Lower leg skin (tissue), 4 donors: ENCODE measurements around the gene EVPLL. TPM values are rescaled to one million over a fixed set of nuclear protein-coding genes. Genes with fewer than 3 reads are reported as not detected.
A peak's percentile ranks its signal among the peaks of the same experiment; 100 is the strongest.
"Not testable (repeated sequence)": the region's sequence is repeated elsewhere in the genome, so short reads cannot be mapped to it uniquely, and the experiment has no call there.

ENCODE experiments used
- DNase-seq, 2 donors: peaks; one replicate each; pipeline ENCODE4 v3.0.0-alpha.2; 2019; ENCODE audit warnings: low spot score in 2 of 2
- H3K4me3 ChIP-seq: fragments of 200-600 bp; sonication (generic); 2 replicates; pipeline ENCODE4 v1.5.1; 2017; ENCODE audit warnings: mild to moderate bottlenecking, low read depth; ENCODE audit not compliant: poor library complexity, severe bottlenecking
- POLR2A ChIP-seq, 2 donors: fragments of 450-650 bp; IDR thresholded peaks; one replicate each; pipeline ENCODE4 v1.6.1; 2016 to 2017; ENCODE audit warnings: antibody characterized with exemption in 2 of 2, mild to moderate bottlenecking in 1 of 2, moderate library complexity in 1 of 2
- WGBS, 2 donors: methylation state at CpG; one replicate each; pipeline ENCODE4 v1.1.5; 2018; 5-methylcytosine and 5-hydroxymethylcytosine counted together
- intact Hi-C: fragments of 100-400 bp; cut with DNase I; formaldehyde crosslinking; loops from one replicate; pipeline ENCODE4 v1.15.0; 2023; ENCODE audit warnings: low total_unique reads
- total RNA-seq, 4 donors: library from RNA; depleted of rRNA; stranded (reverse); fragments of >200 nt; gene quantifications; one replicate each; pipeline ENCODE4 v1.1.0, GENCODE V29; 2016
- TF ChIP-seq, protein P1 (sequence below), 3 donors: fragments of 450-650 bp; IDR thresholded peaks; one replicate each; pipeline ENCODE4 v1.5.1; 2016; ENCODE audit warnings: antibody characterized with exemption in 3 of 3, mild to moderate bottlenecking in 3 of 3, moderate library complexity in 2 of 3

EVPLL gene
- total RNA-seq, 4 donors from 2014 or later: 4.4 to 19.9 (median 5.2) TPM

DNA sequence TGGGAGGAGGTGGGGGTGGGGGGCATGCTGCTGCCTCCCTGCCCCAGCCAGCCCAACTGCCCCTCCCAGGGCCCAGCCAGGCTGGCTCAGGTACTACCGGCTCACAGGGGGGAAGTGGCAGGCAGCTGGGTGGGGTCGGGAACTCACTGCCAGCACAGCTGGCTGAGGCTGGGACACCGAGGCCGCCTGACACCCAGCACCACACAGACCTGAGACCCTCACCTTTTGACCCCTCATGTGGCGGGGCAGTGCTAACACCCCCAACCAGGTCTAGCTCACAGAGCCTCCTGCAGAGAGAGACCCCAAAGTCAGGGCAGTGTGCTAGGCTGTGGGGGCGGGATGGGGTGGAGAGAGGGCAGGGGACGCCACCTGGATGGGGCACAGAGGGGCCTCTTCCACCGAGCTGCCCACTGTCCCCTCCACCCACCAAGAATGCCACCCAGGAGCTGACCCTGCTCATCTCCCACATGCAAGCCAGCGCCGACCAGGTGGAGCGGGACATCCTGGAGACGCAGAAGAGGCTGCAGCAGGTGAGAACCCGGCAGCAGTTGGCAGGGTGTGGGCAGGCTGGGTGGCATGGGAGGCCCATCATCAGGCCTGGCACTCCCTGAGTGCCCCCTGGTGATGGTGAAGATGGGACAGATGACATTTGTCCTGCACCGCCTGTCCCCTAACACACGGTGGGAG, 3.0 kb downstream of the EVPLL start:
- TF ChIP-seq POLR2A (IDR thresholded peaks at IDR 0.05): no peak
- TF ChIP-seq, protein P1, sequence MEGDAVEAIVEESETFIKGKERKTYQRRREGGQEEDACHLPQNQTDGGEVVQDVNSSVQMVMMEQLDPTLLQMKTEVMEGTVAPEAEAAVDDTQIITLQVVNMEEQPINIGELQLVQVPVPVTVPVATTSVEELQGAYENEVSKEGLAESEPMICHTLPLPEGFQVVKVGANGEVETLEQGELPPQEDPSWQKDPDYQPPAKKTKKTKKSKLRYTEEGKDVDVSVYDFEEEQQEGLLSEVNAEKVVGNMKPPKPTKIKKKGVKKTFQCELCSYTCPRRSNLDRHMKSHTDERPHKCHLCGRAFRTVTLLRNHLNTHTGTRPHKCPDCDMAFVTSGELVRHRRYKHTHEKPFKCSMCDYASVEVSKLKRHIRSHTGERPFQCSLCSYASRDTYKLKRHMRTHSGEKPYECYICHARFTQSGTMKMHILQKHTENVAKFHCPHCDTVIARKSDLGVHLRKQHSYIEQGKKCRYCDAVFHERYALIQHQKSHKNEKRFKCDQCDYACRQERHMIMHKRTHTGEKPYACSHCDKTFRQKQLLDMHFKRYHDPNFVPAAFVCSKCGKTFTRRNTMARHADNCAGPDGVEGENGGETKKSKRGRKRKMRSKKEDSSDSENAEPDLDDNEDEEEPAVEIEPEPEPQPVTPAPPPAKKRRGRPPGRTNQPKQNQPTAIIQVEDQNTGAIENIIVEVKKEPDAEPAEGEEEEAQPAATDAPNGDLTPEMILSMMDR (IDR thresholded peaks at IDR 0.05): no peak
- intact Hi-C loops: no loop called here
- H3K4me3 ChIP-seq: no peak overlapping the region
- WGBS, 2 donors: 52 to 74% methylated on average over 12 to 13 of the region's 15 CpGs
- DNase-seq: peak in 1 of 2 donors; percentile 73

DNA sequence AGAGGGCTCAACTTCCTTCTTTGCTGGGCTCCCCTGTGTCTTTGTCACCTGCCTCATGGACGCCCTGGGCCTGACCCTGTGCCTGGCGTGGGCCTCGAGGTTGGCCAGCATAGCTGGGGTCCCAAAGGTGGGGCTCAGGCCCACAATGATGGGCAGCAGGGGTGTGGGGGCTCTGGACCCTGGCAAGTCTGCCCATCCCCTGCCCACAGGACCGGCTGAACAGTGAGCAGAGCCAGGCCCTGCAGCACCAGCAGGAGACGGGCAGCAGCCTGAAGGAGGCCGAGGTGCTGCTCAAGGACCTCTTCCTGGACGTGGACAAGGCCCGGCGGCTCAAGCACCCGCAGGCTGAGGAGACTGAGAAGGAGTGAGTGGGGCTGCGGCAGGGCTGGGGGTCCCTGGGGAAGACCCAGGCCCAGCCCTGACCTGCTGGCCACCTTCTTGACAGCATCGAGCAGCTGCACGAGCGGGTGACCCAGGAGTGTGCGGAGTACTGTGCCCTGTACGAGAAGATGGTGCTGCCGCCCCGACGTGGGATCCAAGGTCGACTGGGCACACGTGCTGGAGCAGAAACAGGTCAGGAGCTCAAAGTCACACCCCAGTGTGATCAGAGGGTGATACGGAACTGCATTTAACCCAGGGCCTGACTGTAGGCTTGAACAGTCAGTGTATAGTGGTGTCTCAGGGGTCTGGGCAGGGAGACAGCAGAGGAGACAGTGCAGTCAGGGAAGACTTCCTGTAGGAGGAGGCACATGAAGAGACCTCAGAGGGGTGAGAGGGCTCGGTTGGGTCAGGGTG, 3.8 kb downstream of the EVPLL start:
- peak in 1 of 2 donors; percentile 77 for DNase-seq
- no peak for TF ChIP-seq POLR2A (IDR thresholded peaks at IDR 0.05)
- intact Hi-C loops: no loop called here
- 79 to 82% methylated on average over 20 to 22 of the region's 23 CpGs for WGBS, 2 donors
- H3K4me3 ChIP-seq: no peak overlapping the region

DNA sequence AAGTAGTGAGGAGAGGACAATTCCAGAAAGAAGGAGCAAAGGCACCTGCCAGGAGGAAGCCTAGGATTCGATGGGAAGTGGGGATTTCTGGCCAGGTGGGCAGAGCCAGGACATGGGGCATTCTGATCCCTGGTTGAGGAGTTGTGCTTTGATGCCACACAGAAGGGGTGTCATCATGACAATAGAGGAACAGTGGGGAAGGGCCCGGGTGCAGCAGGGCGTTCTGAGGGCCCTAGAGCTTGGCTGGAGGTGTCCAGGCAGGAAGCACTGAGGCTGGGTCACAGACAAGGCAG, 4.3 kb downstream of the EVPLL start:
- intact Hi-C loops: no loop called here
- no peak overlapping the region for H3K4me3 ChIP-seq
- DNase-seq: peak in 1 of 2 donors; percentile 64
- no peak for TF ChIP-seq POLR2A (IDR thresholded peaks at IDR 0.05)
- TF ChIP-seq, protein P1 (IDR thresholded peaks at IDR 0.05): no peak
- WGBS, 2 donors: 84 to 94% methylated on average over 3 of the region's 3 CpGs

DNA sequence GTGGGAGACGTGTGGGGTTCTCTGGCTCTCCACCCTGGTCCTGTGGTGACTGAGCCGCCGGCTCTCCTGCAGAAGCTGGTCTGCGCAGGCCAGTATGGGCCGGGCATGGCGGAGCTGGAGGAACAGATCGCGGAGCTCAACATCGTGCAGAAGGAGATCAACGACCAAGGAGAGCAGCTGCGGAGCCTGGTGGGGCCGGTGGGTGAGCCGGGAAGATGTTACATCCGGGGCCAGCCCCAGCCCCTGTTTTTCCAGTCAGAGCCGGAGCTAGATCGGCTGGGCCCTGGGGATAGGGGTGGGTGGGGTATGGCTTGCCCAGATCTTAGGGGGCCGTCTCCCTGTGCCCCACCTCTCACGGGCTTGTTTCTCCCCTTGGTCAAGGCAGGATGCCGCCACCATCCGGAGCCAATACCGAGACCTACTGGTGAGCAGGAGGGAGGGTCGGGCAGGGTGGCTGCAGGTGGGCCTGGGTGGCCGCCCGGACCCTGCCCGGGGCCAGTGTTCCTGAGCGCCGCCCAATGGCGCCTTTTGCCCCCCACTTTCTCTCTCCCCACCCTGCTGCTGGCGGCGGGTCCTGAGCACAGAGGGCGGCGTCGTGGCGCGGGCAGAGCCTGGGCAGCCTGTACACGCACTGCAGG, 5.0 kb downstream of the EVPLL start:
- intact Hi-C loops: no loop called here

DNA sequence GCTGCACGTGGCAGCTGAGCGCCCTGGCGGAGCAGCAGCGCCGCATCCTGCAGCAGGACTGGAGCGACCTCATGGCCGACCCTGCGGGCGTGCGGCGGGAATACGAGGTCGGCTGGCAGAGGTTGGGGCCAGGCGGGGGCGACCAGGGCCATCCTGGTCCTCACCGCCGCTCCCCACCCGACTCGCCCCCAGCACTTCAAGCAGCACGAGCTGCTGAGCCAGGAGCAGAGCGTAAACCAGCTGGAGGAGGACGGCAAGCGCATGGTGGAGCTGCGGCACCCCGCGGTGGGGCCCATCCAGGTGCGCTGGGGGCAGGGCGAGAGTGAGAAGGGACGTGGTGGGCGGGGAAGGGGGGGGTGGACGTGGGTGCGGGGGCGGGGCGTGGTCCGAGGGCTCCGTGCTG, 5.5 kb downstream of the EVPLL start:
- H3K4me3 ChIP-seq, DNase-seq, intact Hi-C loops: not testable (repeated sequence)
- 34 to 52% methylated on average over 16 to 23 of the region's 36 CpGs for WGBS, 2 donors

More for the DNA sequence above, 5.0 kb downstream of the EVPLL start:
- TF ChIP-seq, protein P1 (IDR thresholded peaks at IDR 0.05): no peak
- no peak for TF ChIP-seq POLR2A (IDR thresholded peaks at IDR 0.05)
- 69 to 81% methylated on average over 20 to 24 of the region's 36 CpGs for WGBS, 2 donors
- DNase-seq: no peak
- H3K4me3 ChIP-seq: no peak overlapping the region

DNA sequence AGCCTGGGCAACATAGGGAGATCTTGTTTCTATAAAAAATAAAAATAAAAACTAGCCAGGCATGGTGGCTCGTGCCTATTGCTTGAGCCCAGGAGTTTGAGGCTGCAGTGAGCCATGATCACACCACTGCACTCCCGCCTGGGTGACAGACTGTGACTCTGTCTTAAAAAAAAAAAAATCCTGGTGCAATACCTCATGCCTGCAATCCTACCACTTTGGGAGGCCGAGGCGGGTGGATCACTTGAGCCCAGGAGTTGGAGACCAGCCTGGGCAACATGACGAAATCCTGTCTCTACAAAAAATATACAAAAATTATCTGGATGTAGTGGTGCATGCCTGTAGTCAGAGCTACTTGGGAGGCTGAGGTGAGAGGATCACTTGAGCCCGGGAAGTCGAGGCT, 6.7 kb downstream of the EVPLL start:
- intact Hi-C loops, H3K4me3 ChIP-seq: not testable (repeated sequence)
- DNase-seq: peak in 1 of 2 donors; percentile 63
- WGBS, 2 donors: 79 to 85% methylated on average over 7 of the region's 7 CpGs

DNA sequence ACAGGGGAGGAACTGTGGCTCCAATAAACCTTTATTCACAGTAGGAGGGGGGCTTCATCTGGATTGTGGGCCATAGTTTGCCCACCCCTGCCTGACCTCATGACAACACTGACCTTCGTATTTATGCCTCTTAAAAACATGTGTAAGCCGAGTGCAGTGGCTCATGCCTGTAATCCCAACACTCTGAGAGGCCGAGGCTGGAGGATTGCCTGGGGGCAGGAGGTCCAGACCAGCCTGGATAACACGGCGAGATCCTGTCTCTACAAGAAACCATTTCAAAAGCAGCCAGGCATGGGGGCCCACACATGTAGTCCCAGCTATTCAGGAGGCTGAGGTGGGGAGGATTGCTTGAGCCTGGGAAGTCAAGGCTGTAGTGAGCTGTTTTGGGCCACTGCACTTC, 10.0 kb downstream of the EVPLL start:
- H3K4me3 ChIP-seq, intact Hi-C loops: not testable (repeated sequence)
- 66 to 72% methylated on average over 5 of the region's 5 CpGs for WGBS, 2 donors
- DNase-seq: peak in 1 of 2 donors; percentile 43

DNA sequence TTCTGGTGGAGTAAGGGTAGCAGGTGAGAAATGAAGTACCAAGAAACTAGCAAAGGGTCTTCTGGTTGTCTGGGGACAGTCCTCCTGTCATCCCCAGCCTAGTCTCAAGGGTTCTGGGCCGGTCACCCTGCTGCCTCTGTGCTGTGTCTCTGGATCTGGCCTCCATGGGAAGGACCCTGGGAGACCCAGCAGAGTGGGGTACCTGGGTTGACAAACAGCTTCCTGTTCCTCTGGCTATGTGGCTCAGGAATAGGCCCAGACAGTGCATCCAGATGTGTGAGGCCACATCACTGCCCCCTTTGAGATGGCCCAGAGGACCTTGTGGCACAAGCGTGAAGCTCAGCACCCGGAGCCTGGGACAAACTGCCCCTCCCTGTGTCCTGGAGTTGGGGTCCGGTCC, 10.7 kb downstream of the EVPLL start:
- intact Hi-C loops, H3K4me3 ChIP-seq: not testable (repeated sequence)
- DNase-seq: peak in 1 of 2 donors; percentile 76
- WGBS, 2 donors: 85 to 95% methylated on average over 4 of the region's 4 CpGs

DNA sequence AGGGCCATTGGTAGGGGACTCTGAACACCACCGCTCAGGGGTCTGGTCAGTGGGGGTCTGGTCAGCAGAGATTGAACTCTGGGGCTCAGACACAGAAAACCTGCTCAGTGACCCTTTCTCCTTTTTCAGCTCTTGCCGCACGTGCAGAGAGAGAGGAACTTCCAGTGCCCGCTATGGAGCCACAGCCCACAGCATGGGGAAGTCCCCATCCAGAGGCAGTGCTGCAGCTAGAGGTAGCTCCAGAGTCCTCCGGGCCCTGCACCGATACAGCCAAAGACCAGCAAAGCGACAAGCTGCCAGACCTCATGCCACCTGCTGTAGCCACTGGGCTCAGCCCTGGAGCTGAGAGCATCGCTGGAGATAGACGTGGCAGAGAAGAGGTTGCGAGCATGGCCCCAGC, 11.2 kb downstream of the EVPLL start:
- H3K4me3 ChIP-seq, intact Hi-C loops: not testable (repeated sequence)
- 59 to 87% methylated on average over 3 of the region's 10 CpGs for WGBS, 2 donors
- peak in 1 of 2 donors; percentile 8 for DNase-seq

DNA sequence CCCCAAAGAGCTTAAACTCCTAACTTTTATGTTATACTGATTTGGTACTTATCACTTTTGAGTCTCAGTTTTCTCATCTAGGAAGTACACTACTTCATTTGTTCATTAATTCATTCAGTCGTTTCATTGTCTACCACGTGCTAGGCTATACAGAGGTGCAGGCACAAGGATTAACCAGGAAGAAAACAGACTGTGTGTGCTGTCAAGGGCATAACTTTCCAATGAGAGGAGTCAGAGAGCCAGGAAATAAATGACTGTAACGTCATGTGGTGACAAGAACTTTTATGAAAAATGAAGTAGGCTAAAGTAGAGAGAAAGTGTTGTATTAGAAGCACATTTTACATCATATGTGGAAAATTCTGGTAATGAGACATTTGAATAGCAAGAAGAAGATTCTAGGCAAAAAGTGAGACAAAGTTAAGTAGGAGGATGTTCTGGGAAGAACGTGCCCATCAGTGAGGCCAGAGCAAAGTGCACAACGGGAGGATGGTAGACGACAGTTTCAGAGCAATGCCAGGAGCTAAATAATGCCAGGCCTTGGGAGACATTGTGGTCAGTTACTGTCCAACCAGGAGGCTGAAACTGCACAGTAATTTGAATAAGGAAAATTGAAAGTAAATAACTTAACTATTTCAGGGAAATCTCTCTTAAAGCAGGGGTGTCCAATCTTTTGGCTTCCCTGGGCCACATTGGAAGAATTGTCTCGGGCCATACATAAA, 24.5 kb downstream of the EVPLL start:
- DNase-seq, intact Hi-C loops, H3K4me3 ChIP-seq: not testable (repeated sequence)
- 42 to 46% methylated on average over 7 of the region's 7 CpGs for WGBS, 2 donors

DNA sequence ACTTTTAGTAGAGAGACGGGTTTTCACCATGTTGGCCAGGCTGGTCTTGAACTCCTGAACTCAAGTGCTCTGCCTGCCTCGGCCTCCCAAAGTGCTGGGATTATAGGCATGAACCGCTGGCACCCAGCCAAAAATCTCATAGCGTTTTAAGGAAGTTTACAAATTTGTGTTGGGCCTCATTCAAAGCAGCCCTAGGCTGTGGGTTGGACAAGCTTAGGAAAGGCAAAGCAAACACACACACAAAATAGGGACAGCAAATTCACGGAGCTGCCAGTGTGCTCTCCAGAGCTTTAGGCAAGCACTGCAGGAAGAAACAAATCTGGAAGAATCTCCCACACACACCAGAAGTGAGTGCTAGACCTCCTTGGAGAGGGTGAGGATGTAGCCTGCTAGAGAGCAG, 25.6 kb downstream of the EVPLL start:
- 7 to 18% methylated on average over 1 to 4 of the region's 5 CpGs for WGBS, 2 donors
- DNase-seq, intact Hi-C loops, H3K4me3 ChIP-seq: not testable (repeated sequence)
